ENCODE results near the gene HLA-C.
"Not testable (repeated sequence)": the region's sequence is repeated elsewhere in the genome, so short reads cannot be mapped to it uniquely, and the experiment has no call there.

The HLA-C gene

DNA sequence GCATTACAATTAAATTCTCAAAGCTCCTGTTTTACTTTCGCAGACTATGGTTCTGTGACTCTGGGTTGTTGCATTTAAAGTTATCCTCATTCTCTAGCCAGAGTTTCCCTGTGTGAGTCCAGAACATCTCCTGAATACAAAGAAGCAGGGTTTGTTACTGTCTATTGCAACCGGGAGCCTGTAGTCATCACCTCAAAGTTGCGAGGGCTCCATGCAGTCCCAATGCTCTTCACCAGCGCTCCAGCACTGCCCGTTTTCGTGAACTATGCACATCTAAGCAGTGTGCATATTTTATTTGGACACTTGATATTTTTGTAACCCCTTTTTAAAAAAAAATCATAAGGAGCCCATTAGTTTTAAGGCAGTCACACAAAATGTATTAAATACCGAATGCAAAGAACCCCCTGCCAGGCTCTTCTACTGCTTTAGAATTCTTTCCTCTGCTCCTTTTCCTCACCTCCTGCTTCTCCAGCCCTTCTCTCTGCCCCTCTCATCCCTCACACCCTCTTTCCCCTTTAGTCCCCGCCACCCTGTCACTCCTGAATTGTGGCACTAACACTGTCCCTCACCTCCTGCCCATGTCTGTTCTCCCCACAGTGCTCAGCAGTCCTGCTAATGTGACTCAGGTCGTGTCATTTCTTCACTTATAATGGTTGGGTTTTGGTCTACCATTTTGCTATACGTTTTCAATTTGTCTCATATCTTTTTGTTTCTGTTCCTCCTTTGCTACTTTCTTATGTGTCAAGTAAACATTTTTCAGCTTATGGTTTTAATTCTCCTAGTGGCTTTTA is 1.1 kb upstream of the HLA-C start:
- no peak overlapping the region for H3K4me3 ChIP-seq (ENCODE audit: low read depth, low read length)
- no peak for DNase-seq (ENCODE audit: low read depth)

DNA sequence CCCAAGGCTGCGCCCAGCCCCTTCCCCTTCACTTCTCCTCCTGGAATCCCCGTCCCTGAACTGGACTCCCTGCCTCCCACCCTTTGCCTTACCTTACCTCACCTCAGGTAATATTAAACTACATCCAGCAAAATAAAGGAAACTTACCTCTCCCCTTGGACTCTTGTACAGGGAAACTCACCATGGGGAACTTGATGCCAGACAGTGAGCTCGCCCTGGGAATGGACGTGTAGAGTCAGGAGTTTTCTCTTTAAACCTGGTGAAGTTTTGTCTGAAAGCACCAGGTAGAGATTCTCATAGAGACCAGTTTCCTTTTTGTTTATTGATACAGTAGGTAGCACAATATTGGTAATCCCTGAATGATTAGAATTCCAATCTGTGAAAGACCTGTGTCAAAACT is 544 bp upstream of the HLA-C start:
- DNase-seq (ENCODE audit: low read depth), result no peak
- H3K4me3 ChIP-seq (ENCODE audit: low read depth, low read length), result peak overlapping the region; percentile 74

DNA sequence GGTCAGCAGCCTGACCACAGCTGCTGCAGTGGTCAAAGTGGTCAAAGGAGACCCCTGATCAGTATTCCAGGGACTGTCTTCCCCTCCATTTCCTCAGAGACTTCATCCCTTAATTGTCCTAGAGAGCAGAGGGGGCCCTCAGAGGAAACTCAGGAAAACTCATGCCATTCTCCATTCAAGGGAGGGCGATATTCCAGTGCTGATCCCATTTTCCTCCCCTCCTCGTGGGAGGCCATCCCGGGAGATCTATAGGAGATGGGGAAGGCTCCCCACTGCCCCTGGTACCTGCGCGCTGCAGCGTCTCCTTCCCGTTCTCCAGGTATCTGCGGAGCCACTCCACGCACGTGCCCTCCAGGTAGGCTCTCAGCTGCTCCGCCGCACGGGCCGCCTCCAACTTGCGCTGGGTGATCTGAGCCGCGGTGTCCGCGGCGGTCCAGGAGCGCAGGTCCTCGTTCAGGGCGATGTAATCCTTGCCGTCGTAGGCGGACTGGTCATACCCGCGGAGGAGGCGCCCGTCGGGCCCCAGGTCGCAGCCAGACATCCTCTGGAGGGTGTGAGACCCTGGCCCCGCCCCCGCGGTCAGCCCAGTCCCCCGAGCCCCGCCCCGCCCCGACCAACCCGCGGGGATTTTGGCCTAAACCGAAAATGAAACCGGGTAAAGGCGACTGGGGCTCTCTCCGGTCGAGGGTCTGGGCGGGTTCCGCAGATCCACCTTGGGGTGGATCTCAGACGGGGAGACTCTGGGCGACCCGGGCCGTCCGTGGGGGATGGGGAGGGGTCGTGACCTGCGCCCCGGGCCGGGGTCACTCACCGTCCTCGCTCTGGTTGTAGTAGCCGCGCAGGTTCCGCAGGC is 878 bp downstream of the HLA-C start:
- H3K4me3 ChIP-seq (ENCODE audit: low read depth, low read length), result peak overlapping the region; percentile 74
- DNase-seq (ENCODE audit: low read depth), result no peak

DNA sequence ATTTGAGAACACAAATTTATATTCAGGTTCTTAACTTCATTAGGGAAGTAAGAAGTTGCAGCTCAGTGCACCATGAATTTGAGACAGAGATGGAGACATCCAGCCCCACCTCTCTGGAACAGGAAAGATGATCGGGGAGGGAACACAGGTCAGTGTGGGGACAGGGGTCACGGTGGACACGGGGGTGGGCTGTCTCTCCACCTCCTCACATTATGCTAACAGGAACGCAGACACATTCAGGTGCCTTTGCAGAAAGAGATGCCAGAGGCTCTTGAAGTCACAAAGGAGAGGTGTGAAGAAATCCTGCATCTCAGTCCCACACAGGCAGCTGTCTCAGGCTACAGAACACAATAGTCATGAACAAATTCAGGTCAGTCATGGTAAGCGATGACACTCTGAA is 3.1 kb downstream of the HLA-C start:
- no peak overlapping the region for H3K4me3 ChIP-seq (ENCODE audit: low read depth, low read length)
- DNase-seq (ENCODE audit: low read depth), result no peak

DNA sequence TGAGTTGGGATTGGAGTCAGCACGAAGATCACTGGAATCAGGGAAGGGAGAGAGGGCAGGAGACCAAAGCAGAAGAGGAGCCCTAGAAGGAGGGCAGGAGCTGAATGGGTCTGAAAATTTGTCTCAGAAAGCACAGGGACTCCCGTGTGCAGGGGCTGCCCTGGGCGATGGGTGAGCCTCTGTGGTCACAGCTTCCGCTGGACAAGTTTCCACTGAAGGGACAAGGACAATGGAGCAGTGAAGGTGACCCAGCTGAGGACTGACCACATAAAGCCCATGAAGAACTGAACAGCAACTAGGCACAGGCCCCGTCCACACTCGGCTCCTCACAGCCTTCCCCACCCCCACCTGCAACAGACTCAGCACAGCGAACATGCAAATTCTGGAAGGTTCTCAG is 3.5 kb downstream of the HLA-C start:
- H3K4me3 ChIP-seq (ENCODE audit: low read depth, low read length), result no peak overlapping the region
- no peak for DNase-seq (ENCODE audit: low read depth)

DNA sequence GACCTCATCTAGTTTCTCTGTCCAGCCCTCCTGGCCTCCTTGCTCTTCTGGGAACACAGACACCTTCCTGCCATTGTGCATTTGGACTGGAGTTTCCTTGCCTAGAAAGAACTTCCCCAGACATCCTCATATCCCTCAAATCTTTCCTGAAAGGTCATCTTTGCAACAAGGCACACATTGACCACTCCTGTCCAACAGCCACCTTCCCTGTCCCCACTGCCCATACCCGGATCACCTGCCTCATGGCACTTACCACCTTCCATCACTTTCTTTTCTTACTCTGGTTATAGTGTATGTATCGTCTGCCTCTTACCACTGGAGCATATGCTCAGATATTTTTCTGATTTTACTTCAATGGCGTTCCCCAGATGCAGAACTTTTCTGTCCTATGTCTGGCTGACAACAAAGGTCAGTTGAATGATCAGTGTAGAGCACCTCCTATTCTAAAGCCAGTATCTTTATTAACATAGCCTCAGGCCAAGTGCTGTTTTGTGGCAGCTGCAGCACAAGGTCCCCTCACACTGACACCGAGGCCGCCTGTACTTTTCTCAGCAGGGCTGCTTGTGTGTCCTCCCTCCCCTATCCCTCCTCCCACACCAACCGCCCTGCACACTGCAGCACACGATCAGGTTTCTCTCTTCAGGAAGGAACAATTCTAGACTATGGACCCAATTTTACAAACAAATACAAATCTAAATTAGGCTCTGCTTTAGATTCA is 4.1 kb downstream of the HLA-C start:
- DNase-seq (ENCODE audit: low read depth), result no peak
- H3K4me3 ChIP-seq (ENCODE audit: low read depth, low read length), result no peak overlapping the region

DNA sequence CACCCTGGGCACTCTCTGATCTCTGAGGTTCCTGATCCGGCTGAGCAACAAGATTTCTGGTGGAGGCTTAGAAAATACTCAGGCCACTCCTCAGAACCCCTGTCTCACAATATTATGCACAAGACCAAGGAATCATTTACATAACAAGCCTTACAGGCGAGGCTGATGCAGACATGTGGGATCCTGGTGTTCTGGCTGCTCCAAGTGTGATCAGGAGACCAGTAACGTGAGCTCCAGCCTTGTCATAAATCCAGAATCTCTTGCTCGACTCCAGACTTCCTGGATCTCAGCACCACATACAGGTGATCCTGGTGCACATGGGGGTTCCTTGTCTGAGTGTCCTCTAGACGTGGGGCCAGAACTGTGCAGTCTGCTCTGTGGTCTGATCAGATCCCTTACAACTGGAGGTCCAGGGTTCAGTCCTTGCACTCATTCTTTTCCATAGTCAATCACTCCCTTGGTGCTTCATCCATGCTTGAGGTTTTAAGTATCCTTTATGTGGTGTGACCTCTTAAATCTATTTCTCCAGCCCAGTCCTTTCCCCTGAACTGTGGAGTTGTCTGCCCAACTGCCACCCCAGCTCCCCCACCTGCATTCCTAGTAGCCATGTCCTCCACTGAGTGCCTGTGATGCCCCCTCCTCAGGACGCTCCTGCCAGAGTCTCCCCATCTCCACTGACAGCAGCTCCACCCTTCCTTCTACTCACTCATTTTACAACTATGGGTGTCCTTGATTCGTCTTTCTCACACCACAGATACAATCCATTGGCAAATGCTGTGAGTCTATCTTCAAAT is 5.1 kb downstream of the HLA-C start:
- DNase-seq (ENCODE audit: low read depth), result no peak
- no peak overlapping the region for H3K4me3 ChIP-seq (ENCODE audit: low read depth, low read length)

DNA sequence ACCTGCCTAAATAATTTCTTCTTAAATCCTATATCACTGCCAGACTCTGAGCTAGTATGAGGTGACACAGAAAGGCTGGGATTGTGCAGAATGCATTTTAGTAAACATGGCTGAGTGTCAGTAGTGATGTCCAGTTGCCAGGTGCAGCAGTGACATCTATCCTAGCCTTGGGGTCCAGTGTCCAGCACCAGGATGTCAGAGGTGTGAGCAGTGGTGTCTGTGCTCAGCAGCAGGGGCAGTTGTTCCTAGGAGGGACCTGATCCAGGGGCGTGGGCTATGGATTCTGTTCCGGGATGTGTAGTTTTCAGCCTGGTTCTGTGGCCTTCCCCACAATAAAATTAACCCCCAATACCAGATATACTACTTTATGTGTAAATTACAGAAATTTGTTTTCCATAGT is 6.0 kb downstream of the HLA-C start:
- H3K4me3 ChIP-seq (ENCODE audit: low read depth, low read length), result no peak overlapping the region
- no peak for DNase-seq (ENCODE audit: low read depth)

DNA sequence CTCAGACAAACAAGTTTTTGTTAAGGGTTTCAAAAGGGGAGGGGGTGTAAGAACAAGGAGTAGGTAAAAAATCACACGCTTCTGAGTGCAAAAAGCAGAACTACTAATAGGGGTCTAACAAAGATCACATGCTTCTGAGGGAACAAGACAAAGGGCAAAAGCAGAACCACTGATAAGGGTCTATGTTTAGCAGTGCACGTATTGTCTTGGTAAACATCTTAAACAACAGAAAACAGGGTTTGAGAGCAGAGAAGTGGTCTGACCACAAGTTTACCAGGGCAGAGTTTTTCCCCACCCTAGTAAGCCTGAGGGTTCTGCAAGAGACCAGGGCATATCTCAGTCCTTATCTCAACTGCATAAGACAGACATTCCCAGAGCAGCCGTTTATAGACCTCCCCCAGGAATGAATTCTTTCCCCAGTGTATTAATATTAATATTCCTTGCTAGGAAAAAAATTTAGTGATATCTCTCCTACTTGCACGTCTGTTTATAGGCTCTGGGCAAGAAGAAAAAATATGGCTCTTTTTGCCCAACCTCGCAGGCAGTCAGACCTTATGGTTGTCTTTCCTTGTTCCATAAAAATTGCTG is 8.5 kb downstream of the HLA-C start:
- DNase-seq (ENCODE audit: low read depth); H3K4me3 ChIP-seq (ENCODE audit: low read depth, low read length): not testable (repeated sequence)

DNA sequence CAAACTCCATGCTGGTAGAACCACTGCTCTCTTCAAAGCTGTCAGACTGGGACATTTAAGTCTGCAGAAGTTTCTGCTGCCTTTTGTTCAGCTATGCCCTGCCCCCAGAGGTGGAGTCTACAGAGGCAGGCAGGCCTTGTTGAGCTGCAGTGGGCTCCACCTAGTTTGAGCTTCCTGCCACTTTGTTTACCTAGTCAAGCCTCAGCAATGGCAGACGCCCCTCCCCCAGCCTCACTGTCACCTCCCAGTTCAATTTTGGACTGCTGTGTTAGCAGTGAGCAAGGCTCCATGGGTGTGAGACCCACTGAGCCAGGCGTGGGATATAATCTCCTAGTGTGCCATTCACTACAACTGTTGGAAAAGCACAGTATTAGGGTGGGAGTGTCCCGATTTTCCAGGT is 11.9 kb downstream of the HLA-C start:
- not testable (repeated sequence) for DNase-seq (ENCODE audit: low read depth); H3K4me3 ChIP-seq (ENCODE audit: low read depth, low read length)

DNA sequence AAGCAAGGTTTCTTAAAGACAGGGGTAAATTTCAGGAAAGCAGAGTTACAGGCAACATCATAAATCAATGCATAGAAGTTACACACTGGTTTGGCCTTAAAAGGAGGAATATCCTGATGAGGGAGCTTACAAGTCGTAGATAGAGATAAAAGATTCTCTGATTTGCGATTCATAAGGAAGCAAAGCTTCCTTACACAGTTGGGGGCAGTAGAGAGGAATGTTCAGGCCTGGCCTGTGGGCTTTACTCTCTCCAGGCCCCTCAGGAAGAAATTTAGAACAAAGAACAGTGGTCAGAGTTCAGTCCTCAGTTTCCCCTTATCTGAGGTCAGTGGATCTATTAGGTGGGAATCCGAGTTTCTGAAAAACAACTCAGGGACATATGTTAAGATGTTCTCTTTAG is 19.3 kb downstream of the HLA-C start:
- no peak overlapping the region for H3K4me3 ChIP-seq (ENCODE audit: low read depth, low read length)
- DNase-seq (ENCODE audit: low read depth), result no peak

DNA sequence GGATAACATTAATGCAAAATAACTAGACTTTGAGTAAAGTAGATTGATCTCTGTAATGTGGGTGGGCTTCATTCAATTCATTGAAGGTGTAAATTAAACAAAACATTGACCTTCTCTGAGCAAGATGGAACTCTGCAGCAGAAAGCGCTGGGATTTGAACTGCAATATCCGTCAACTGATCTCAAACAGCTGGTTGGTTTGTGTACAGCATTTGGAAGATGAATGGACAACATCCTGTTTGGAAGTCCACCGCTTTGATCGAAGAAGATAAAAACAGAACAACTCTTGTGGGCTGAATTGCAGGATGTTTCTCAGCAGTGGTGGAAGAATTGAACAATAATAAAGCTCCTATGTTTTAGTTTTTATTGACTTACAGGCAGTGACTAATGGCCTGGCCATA is 20.6 kb downstream of the HLA-C start:
- DNase-seq (ENCODE audit: low read depth), result no peak

DNA sequence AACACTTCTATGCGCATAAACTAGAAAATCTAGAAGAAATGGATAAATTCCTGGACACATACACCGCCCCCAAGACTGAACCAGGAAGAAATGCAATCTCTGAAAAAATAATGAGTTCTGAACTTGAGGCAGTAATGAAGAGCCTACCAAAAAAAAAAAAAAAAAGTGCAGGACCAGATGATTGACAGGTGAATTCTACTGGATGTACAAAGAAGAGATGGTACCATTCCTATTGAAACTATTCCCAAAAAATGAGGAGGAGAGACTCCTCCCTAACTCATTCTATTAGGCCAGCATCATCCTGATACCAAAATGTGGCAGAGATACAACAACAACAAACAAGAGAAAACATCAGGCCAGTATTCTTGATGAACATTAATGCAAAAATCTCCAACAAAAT is 22.7 kb downstream of the HLA-C start:
- no peak overlapping the region for H3K4me3 ChIP-seq (ENCODE audit: low read depth, low read length)
- no peak for DNase-seq (ENCODE audit: low read depth)

More for the DNA sequence above, 20.6 kb downstream of the HLA-C start:
- H3K4me3 ChIP-seq (ENCODE audit: low read depth, low read length), result no peak overlapping the region

DNA sequence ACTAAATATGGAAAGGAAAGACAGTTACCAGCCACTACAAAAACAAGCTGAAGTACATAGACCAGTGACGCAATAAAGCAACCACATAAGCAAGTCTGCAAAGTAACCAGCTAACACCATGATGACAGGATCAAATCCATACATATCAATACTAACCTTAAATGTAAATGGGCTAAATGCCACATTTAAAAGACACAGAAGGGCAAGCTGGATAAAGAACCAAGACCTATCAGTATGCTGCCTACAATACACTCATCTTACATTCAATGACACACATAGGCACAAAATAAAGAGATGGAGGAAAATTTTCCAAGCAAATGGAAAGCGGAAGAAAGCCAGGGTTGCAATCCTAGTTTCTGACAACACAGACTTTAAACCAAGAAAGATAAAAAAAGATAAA is 24.1 kb downstream of the HLA-C start:
- H3K4me3 ChIP-seq (ENCODE audit: low read depth, low read length), result no peak overlapping the region
- no peak for DNase-seq (ENCODE audit: low read depth)

DNA sequence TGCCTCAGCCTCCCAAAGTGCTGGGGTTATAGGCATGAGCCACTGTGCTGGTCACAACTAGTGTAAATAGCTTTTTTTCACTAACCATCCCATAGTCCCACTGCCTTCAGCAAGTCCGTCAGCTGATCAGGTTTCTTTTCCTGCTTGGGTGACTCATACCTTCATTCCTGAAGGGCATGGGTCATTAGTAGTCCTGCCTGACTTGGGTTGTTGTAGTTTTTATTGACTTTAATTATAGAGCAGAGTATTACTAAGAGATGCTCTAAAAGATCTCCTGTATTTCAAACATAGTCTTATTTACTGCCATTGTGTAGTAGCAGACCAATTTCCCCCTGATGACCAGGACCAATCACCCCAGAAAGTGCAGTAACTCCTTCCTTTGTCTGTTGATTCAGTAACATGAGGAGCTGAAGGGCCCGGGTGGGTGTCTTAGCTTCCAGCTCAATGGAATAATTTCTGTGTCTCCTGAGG is 25.8 kb downstream of the HLA-C start:
- DNase-seq (ENCODE audit: low read depth), result peak; percentile 28
- no peak overlapping the region for H3K4me3 ChIP-seq (ENCODE audit: low read depth, low read length)

DNA sequence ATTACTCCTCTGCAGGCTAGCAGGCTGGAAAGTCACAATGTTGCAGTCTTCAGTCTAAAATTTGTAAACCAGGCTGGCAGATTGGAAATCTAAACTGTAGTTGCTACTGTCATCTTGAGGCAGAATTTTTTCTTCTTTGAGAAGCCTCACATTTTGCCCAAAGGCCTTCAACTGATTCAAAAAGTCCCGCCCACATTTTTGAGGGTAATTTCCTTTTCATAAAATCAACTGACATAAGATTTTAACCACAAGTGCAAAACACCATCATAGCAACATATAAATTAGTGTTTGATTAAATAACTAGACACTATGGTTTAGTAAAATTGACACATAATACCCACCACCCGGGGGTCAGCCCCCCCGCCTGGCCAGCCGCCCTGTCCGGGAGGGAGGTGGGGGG is 28.4 kb downstream of the HLA-C start:
- H3K4me3 ChIP-seq (ENCODE audit: low read depth, low read length), result no peak overlapping the region
- DNase-seq (ENCODE audit: low read depth), result no peak

DNA sequence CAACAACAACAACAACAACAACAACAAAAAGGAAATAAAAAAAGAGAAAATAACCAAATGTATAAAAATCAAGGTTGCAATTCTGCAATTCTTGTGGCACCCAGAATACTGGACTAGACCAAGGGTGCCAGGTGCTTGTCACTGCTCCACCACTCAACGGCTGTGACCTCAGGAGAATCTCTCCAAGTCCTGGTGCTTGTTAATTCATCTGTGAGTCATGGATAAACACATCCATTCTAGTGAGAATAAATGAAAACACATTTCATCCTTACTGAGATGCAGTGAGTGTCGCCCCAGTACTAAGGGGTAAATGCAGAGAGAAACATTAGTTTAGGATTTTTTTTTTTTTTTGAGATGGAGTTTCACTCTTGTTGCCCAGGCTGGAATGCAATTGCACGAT is 32.0 kb downstream of the HLA-C start:
- no peak overlapping the region for H3K4me3 ChIP-seq (ENCODE audit: low read depth, low read length)
- DNase-seq (ENCODE audit: low read depth), result no peak

DNA sequence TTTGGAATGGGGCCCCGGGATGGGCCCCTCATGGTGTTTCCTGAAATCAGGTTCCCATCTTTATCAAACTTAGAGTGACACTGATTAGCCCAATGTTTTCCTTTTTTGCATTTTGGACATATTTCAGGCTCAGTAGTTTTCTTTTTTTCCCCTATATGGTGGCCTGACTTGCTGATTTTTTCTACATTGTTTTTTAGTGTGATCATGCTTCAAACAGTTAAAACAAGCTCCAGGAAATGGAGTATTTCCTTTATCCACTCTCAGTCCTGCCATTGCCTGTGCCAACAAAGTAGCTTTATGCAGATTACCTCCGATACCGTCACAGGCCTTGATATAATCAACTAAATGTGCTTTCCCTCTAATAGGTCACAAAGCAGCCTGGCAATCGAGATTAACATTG is 37.8 kb downstream of the HLA-C start:
- not testable (repeated sequence) for DNase-seq (ENCODE audit: low read depth); H3K4me3 ChIP-seq (ENCODE audit: low read depth, low read length)

DNA sequence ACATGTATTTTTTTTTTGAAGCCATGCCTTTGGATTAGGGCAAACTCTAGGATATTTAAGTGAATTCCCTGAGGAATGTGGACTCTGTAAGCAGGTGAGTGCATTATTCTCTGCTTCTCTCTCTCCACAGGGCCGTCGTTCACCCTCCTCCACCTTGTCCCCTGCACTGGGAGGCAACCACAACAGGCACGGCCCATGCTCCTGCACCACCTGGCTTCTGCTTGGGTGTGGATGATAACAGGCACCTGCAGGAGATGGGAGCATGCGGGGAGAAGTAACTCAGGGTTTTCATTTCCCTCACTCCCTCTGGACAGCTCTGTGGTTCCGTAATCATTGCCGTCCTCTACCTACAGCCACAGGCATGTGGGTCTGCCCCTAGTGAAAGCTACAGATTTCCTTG is 43.4 kb downstream of the HLA-C start:
- DNase-seq (ENCODE audit: low read depth), result no peak
- H3K4me3 ChIP-seq (ENCODE audit: low read depth, low read length), result no peak overlapping the region
